HCT116 (cell line): ENCODE measurements around the gene ZNF746. TPM values are rescaled to one million over a fixed set of nuclear protein-coding genes. Genes with fewer than 3 reads are reported as not detected.

Source experiments
- ATAC-seq: fragments of 200-7000 bp; cut with Tn5 transposase; 2 replicates; pipeline ENCODE4 v1.9.1; 2020; ENCODE audit warnings: mild to moderate bottlenecking, moderate library complexity
- BruUV-seq: library from RNA; stranded (reverse); fragments of 400-500 nt; replicated peaks from 2 replicates; lab custom pipeline; 2021; lab: Mats Ljungman, UMichigan
- CTCF ChIA-PET: fragments of 300-600 bp; sonication (Branson Sonifier 250); formaldehyde crosslinking; loops from one replicate; lab custom pipeline; 2021; ENCODE audit warnings: antibody characterized with exemption; lab: Charles Lee
- POLR2A ChIA-PET: fragments of 300-600, 350-600 bp; sonication (Branson Sonifier 250); formaldehyde crosslinking; loops from one replicate; lab custom pipeline; 2021; ENCODE audit warnings: antibody characterized with exemption; lab: Charles Lee
- RAD21 ChIA-PET, 2 experiments: fragments of 300-600 bp; sonication (Branson Sonifier 250); formaldehyde crosslinking; loops; one replicate each; lab custom pipeline; 2023; ENCODE audit warnings: low total read pairs in 2 of 2; ENCODE audit not compliant: uncharacterized antibody in 2 of 2, unreplicated experiment in 2 of 2, low non-redundant PET in 1 of 2; lab: Charles Lee
- DNase-seq: peaks from one replicate; pipeline ENCODE4 v3.0.0-alpha.2; 2010; ENCODE audit warnings: low read depth, low spot score
- H2AFZ ChIP-seq: fragments of 200-600 bp; shearing (Covaris generic), sonication (generic); 2 replicates; pipeline ENCODE4 v1.6.1; 2017; ENCODE audit warnings: low read depth, mixed run types, mixed read lengths, antibody characterized with exemption, low read length; ENCODE audit not compliant: poor library complexity, severe bottlenecking
- H3K27ac ChIP-seq: 2 replicates; pipeline ENCODE4 v1.5.1; 2012; ENCODE audit warnings: low read depth, low read length
- H3K27me3 ChIP-seq: fragments of 200-600 bp; sonication (generic); 2 replicates; pipeline ENCODE4 v1.6.1; 2016; ENCODE audit warnings: mixed run types, low read length, mixed read lengths; ENCODE audit not compliant: insufficient read depth
- H3K36me3 ChIP-seq, 2 experiments: fragments of 200-500 bp in 1 of 2; fragments of 200-600 bp in 1 of 2; sonication (Bioruptor generic) in 1 of 2; sonication (generic) in 1 of 2; 2 replicates each; pipeline versions ENCODE4 v1.5.1 to v1.6.1; 2014 to 2016; ENCODE audit warnings: low read length in 2 of 2, inconsistent platforms in 1 of 2, mixed read lengths in 1 of 2, mixed run types in 1 of 2; ENCODE audit not compliant: insufficient read depth in 2 of 2, control insufficient read depth in 1 of 2
- H3K4me1 ChIP-seq, 2 experiments: fragments of 200-600 bp in 1 of 2; sonication (generic) in 1 of 2; 2 replicates each; pipeline versions ENCODE4 v1.5.1 to v1.6.1; 2012 to 2017; ENCODE audit warnings: low read length in 2 of 2, inconsistent platforms in 1 of 2, mild to moderate bottlenecking in 1 of 2, mixed read lengths in 1 of 2, mixed run types in 1 of 2, moderate library complexity in 1 of 2; ENCODE audit not compliant: insufficient read depth in 2 of 2, control insufficient read depth in 1 of 2
- H3K4me2 ChIP-seq: fragments of 200-600 bp; sonication (generic); 2 replicates; pipeline ENCODE4 v1.6.1; 2017; ENCODE audit warnings: mixed run types, low read length, mixed read lengths
- H3K4me3 ChIP-seq, 2 experiments: fragments of 200-600 bp in 1 of 2; sonication (generic) in 1 of 2; replicated peaks in 1 of 2; 2 replicates each; pipeline ENCODE4 v1.5.1; 2011 to 2016; ENCODE audit warnings: low read length in 2 of 2, control low read depth in 1 of 2, low read depth in 1 of 2, mild to moderate bottlenecking in 1 of 2, mixed read lengths in 1 of 2, mixed run types in 1 of 2
- H3K79me2 ChIP-seq: fragments of 200-600 bp; sonication (generic); 2 replicates; pipeline ENCODE4 v1.6.1; 2017; ENCODE audit warnings: mild to moderate bottlenecking, mixed run types, low read length, moderate library complexity, mixed read lengths; ENCODE audit not compliant: insufficient read depth
- H3K9ac ChIP-seq: fragments of 200-600 bp; sonication (generic); 2 replicates; pipeline ENCODE4 v1.6.1; 2016; ENCODE audit warnings: low read length, mixed read lengths
- H3K9me2 ChIP-seq: fragments of 200-600 bp; sonication (generic), shearing (Covaris generic); 2 replicates; pipeline ENCODE4 v1.6.1; 2017; ENCODE audit warnings: mixed run types, mild to moderate bottlenecking, moderate library complexity; ENCODE audit not compliant: insufficient read depth
- H3K9me3 ChIP-seq, 2 experiments: fragments of 200-500 bp in 1 of 2; fragments of 200-600 bp in 1 of 2; sonication (Bioruptor generic) in 1 of 2; sonication (generic) in 1 of 2; 2 replicates each; pipeline ENCODE4 v1.6.1; 2014 to 2017; ENCODE audit warnings: low read length in 2 of 2, mixed read lengths in 2 of 2, inconsistent platforms in 1 of 2, low read depth in 1 of 2, mild to moderate bottlenecking in 1 of 2, mixed run types in 1 of 2, moderate library complexity in 1 of 2; ENCODE audit not compliant: control insufficient read depth in 1 of 2, insufficient read depth in 1 of 2
- H4K20me1 ChIP-seq: fragments of 200-600 bp; sonication (generic), shearing (Covaris generic); 2 replicates; pipeline ENCODE4 v1.6.1; 2017; ENCODE audit warnings: mixed run types, mild to moderate bottlenecking, moderate library complexity; ENCODE audit not compliant: insufficient read depth
- CBX3 ChIP-seq: IDR thresholded peaks from 2 replicates; pipeline ENCODE4 v1.6.1; 2012; ENCODE audit warnings: low read depth
- CEBPB ChIP-seq: IDR thresholded peaks from 2 replicates; pipeline ENCODE4 v1.6.1; 2012; ENCODE audit warnings: low read depth
- EGR1 ChIP-seq: IDR thresholded peaks from 2 replicates; pipeline ENCODE4 v1.6.1; 2012; ENCODE audit warnings: low read depth
- ELF1 ChIP-seq: IDR thresholded peaks from 2 replicates; pipeline ENCODE4 v1.6.1; 2012; ENCODE audit warnings: low read depth, borderline replicate concordance
- EZH2phosphoT487 ChIP-seq: fragments of 200-600 bp; IDR thresholded peaks from 2 replicates; pipeline ENCODE4 v1.6.1; 2018; ENCODE audit warnings: antibody characterized with exemption, borderline replicate concordance
- MAX ChIP-seq: IDR thresholded peaks from 2 replicates; pipeline ENCODE4 v1.6.1; 2012
- POLR2A ChIP-seq: IDR thresholded peaks from 2 replicates; pipeline ENCODE4 v1.7.0; 2011; ENCODE audit warnings: borderline replicate concordance; ENCODE audit not compliant: insufficient read depth, insufficient read length; ENCODE audit errors: extremely low read depth
- REST ChIP-seq: IDR thresholded peaks from 2 replicates; pipeline ENCODE4 v1.6.1; 2012; ENCODE audit warnings: low read depth
- SIN3A ChIP-seq: IDR thresholded peaks from 2 replicates; pipeline ENCODE4 v1.6.1; 2012; ENCODE audit warnings: low read depth
- SRF ChIP-seq: IDR thresholded peaks from 2 replicates; pipeline ENCODE4 v1.6.1; 2012; ENCODE audit warnings: low read depth
- ZBTB33 ChIP-seq: IDR thresholded peaks from 2 replicates; pipeline ENCODE4 v1.6.1; 2011; ENCODE audit warnings: mild to moderate bottlenecking, low read length, moderate library complexity; ENCODE audit not compliant: insufficient replicate concordance; ENCODE audit errors: extremely low read depth
- ZFX ChIP-seq: fragments of 450-650 bp; IDR thresholded peaks from 2 replicates; pipeline ENCODE4 v1.6.1; 2017
- ZNF274 ChIP-seq: fragments of 200-500 bp; sonication (Bioruptor generic); IDR thresholded peaks from 2 replicates; pipeline ENCODE4 v1.6.1; 2014; ENCODE audit warnings: mild to moderate bottlenecking, low read depth, low read length, inconsistent platforms
- intact Hi-C: fragments of 100-400 bp; cut with micrococcal nuclease; formaldehyde crosslinking; loops from 2 replicates; pipeline ENCODE4 v1.10.0; 2022
- total RNA-seq: library from RNA; stranded (reverse); gene quantifications from one replicate; pipeline ENCODE4 v1.2.1, GENCODE V29; 2021; ENCODE audit not compliant: unreplicated experiment

Gene ZNF746
- total RNA-seq, 1 experiment from 2014 or later, result 18.7 TPM

- TF ChIP-seq ZBTB33, result no peak
- TF ChIP-seq CEBPB, result no peak
- no peak for TF ChIP-seq CBX3
- no peak for TF ChIP-seq SIN3A
- no peak for TF ChIP-seq SRF
These were observed 29.8 kb upstream of the ZNF746 start (continued) for GRCh38 chr7:149527414-149527813.

- ChIA-PET CTCF (no interaction called here), RAD21 (no interaction called here), POLR2A (no interaction called here)
- Histone ChIP-seq H4K20me1 (no peaks in the 10 kb centered on the region), H3K9me2 (no peaks in the 10 kb centered on the region), H3K9ac (no peak overlapping the region), H3K27me3 (no peaks in the 10 kb centered on the region), H2AFZ (no peak overlapping the region), H3K4me1 (no peaks in the 10 kb centered on the region), H3K36me3 (no peaks in the 10 kb centered on the region), H3K27ac (no peak overlapping the region), H3K9me3 (peaks cover 13 to 21% of the 10 kb centered on the region in 2 experiments; a peak in 3 of 4 replicates), H3K4me3 (no peak overlapping the region), H3K4me2 (no peak overlapping the region), H3K79me2 (no peaks in the 10 kb centered on the region)
- ATAC-seq, result no peak
- intact Hi-C loops, result no loop called here
- TF ChIP-seq EGR1 (no peak), ZNF274 (no peak), ZFX (no peak)
- DNase-seq, result no peak
- BruUV-seq, result no TSS peak
These were observed 27.7 kb upstream of the ZNF746 start for GRCh38 chr7:149525280-149525679.

GRCh38 chr7:149524394-149524793, 26.8 kb upstream of the ZNF746 start:
- Histone ChIP-seq H3K27me3 (no peaks in the 10 kb centered on the region), H3K9me2 (no peaks in the 10 kb centered on the region), H2AFZ (no peak overlapping the region), H3K9ac (no peak overlapping the region), H3K9me3 (peaks cover 5 to 18% of the 10 kb centered on the region in 2 experiments; a peak in 3 of 4 replicates), H4K20me1 (no peaks in the 10 kb centered on the region), H3K36me3 (no peaks in the 10 kb centered on the region), H3K79me2 (no peaks in the 10 kb centered on the region), H3K4me2 (no peak overlapping the region), H3K27ac (no peak overlapping the region), H3K4me1 (no peaks in the 10 kb centered on the region), H3K4me3 (no peak overlapping the region)
- POLR2A ChIA-PET, result no interaction called here
- intact Hi-C loops, result no loop called here
- DNase-seq (no peak), ATAC-seq (no peak)
- CTCF ChIA-PET, result no interaction called here
- no TSS peak for BruUV-seq
- RAD21 ChIA-PET, result no interaction called here
- TF ChIP-seq ELF1, result no peak
- TF ChIP-seq POLR2A, result no peak
- TF ChIP-seq REST, result no peak
- TF ChIP-seq MAX, result no peak
- TF ChIP-seq EZH2phosphoT487, result no peak
